Nucleus accumbens (tissue), 56 donors: Measurements from ENCODE around the gene JADE2.

ENCODE experiments used
- DNase-seq, 56 donors: peaks; one replicate each; lab custom pipeline; 2025; lab: John Stamatoyannopoulos, UW

The JADE2 gene

GRCh38 chr5:134609232-134609851, 83.9 kb downstream of the JADE2 start:
- DNase-seq = peak in 2 of 56 donors; percentile 14 to 27

DNA sequence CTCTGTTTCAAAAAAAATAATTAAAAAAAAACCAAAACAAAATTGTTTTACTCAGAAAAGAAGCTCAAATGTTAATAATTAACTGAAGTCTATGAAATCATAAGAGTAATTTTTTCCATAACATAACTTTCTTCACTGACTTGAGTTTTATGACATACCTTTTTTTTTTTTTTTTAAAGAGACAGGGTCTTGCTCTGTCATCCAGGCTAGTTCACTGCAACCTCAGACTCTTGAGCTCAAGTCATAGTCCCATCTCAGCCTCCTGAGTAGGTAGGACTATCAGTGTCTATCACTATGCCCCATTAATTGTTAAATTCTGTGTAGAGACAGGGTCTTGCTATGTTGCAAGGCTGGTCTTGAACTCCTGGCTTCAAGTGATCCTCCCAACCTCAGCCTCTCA, 85.3 kb downstream of the JADE2 start:
- DNase-seq = no peak

DNA sequence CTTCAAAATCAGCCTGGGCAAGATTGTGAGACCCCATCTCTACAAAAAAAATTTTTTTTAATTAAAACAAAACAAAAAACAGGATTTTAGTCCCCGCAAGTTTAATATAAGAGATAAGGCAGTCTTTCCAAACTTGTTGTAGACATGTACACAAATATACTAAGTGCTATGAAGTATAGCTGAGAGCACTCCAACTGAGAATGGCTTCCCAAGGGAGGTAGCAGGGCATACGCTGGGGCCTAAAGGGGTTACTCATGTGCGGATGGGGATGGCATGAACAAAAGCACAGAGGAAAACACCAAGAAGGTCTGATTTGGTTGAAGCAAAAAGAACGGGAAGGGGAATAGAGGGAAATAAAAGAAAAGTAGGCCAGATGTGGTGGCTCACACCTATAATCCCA, 86.0 kb downstream of the JADE2 start:
- no peak for DNase-seq

DNA sequence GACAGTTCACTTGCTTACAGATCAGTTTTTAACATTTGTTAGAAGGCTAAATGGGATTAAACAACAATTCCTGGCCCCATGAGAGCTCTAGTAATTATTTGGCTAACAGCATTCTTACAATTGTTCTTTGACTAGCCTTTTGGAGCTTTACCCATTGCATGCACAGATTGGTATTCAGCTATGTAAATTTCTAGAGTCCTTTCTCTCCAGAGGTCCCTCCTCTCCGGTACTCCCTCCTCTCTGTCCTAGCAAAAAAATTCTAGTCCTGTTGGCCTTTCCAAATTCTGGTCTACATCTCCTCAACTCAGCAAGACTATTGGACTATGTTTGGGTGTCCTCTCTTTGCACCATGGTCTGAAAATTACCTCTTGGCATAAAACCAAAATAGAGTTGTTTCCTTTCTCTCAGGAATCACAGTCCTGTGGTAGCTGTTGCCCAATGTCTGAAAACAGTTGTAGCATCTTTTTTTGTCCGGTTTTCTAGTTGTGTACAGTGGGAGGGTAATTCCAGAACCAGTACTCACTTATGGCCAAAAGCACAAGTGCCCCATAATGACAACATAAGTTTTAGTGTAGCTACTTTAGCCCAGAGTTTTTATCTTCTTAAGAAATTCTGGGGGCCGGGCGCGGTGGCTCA, 89.1 kb downstream of the JADE2 start:
- DNase-seq = no peak

- DNase-seq = no peak
Measured at GRCh38 chr5:134620634-134621033, 95.2 kb downstream of the JADE2 start.

DNA sequence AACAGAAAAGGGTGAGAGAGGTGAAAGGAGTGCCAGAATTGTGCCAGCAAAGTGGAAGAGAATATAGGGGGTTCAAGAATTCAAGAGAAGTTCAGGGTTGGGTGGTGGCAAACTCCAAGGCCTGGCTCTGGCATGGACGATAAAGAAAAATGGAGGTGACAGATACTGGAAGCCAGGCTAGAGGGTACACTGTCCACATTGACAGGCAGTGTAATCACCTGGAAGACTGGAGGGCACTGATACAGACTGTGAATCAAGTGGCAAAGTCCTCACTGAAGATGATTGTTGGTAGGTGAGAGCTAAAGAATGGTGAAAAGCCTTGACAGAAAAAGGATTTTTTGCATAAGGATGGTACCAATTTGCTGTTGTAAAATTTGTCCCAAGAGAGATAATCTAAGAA, 100.1 kb downstream of the JADE2 start:
- DNase-seq = no peak

DNA sequence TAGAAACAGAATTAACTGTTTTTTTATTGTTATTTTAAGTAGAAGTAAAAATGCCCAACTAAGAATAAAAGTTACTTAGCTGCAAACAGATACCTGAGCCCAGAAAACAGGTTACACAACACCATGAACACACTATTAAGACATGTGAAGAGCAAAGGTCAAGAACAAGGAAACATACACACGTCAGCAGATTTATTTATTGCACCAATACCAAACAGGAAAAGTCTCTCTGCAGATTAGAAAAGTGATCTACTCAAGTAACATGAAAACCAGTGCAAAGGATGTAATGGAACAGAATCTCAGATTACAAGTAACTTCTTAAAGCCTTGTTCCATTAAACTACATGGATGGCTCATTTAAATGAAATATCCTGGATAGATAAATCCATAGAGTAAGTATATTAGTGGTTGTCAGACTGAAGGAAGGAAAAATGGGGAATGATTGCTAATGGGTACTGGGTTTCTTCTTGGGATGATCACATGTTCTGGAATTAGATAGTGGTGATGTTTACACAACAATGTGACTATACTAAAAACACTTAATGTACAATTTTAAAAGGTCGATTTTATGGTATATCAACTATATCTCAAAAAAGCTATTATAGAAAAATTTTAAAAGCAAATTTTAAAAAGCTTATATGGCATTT, 101.0 kb downstream of the JADE2 start:
- DNase-seq = no peak
